Measurements from ENCODE around the gene CNOT2.

Gene CNOT2

GRCh38 chr12:70217416-70217815 is 25.8 kb upstream of the CNOT2 start:
- no peak for DNase-seq (ENCODE audit: low spot score)
- TF ChIP-seq CTCF (IDR thresholded peaks at IDR 0.05; ENCODE audit: extremely low read depth, insufficient read depth, missing control alignments) = no peak
- in situ Hi-C loops (cut with MboI; ENCODE audit: low pct_unique_long_range_greater_than_20kb, low sequenced_read_pairs, unreplicated experiment) = no loop called here

- no peak for DNase-seq (ENCODE audit: low spot score)
- in situ Hi-C loops (cut with MboI; ENCODE audit: low pct_unique_long_range_greater_than_20kb, low sequenced_read_pairs, unreplicated experiment) = no loop called here
- no peak for TF ChIP-seq CTCF (IDR thresholded peaks at IDR 0.05; ENCODE audit: extremely low read depth, insufficient read depth, missing control alignments)
These were observed 21.6 kb upstream of the CNOT2 start for GRCh38 chr12:70221626-70222025.

- DNase-seq (ENCODE audit: low spot score) = no peak
- in situ Hi-C loops (cut with MboI; ENCODE audit: low pct_unique_long_range_greater_than_20kb, low sequenced_read_pairs, unreplicated experiment) = no loop called here
- TF ChIP-seq CTCF (IDR thresholded peaks at IDR 0.05; ENCODE audit: extremely low read depth, insufficient read depth, missing control alignments) = no peak
These were observed 15.3 kb upstream of the CNOT2 start for GRCh38 chr12:70227911-70228310.

GRCh38 chr12:70230934-70231606 is 12.2 kb upstream of the CNOT2 start:
- TF ChIP-seq CTCF (IDR thresholded peaks at IDR 0.05; ENCODE audit: extremely low read depth, insufficient read depth, missing control alignments) = no peak
- DNase-seq (ENCODE audit: low spot score) = no peak
- in situ Hi-C loops (cut with MboI; ENCODE audit: low pct_unique_long_range_greater_than_20kb, low sequenced_read_pairs, unreplicated experiment) = no loop called here

GRCh38 chr12:70236990-70237389 is 6.2 kb upstream of the CNOT2 start:
- DNase-seq (ENCODE audit: low spot score) = no peak
- in situ Hi-C loops (cut with MboI; ENCODE audit: low pct_unique_long_range_greater_than_20kb, low sequenced_read_pairs, unreplicated experiment) = no loop called here
- no peak for TF ChIP-seq CTCF (IDR thresholded peaks at IDR 0.05; ENCODE audit: extremely low read depth, insufficient read depth, missing control alignments)

- no peak for DNase-seq (ENCODE audit: low spot score)
- in situ Hi-C loops (cut with MboI; ENCODE audit: low pct_unique_long_range_greater_than_20kb, low sequenced_read_pairs, unreplicated experiment) = no loop called here
- TF ChIP-seq CTCF (IDR thresholded peaks at IDR 0.05; ENCODE audit: extremely low read depth, insufficient read depth, missing control alignments) = no peak
These were observed 2.6 kb upstream of the CNOT2 start for GRCh38 chr12:70240673-70241072.
